HG03460 (cell line): Measurements from ENCODE around the gene GFM1.
"Not testable (repeated sequence)": the region's sequence is repeated elsewhere in the genome, so short reads cannot be mapped to it uniquely, and the experiment has no call there.

Experiments used
- ATAC-seq: cut with Tn5 transposase; IDR thresholded peaks from one replicate; pipeline ENCODE4 v1.9.1; 2021; ENCODE audit not compliant: unreplicated experiment

GFM1 gene

GRCh38 chr3:158672215-158673176, 28.2 kb downstream of the GFM1 start, which contains the start of gene LXN:
TSS of gene LXN (minus strand) at chr3:158672648. CDS start at chr3:158672478, 170 bp downstream.
- peak; percentile 99 for ATAC-seq

GRCh38 chr3:158678687-158679086, 34.4 kb downstream of the GFM1 start:
- ATAC-seq = no peak

GRCh38 chr3:158679547-158680000, 35.2 kb downstream of the GFM1 start:
- ATAC-seq = no peak

- no peak for ATAC-seq
These were observed 36.5 kb downstream of the GFM1 start for GRCh38 chr3:158680861-158681260.

DNA sequence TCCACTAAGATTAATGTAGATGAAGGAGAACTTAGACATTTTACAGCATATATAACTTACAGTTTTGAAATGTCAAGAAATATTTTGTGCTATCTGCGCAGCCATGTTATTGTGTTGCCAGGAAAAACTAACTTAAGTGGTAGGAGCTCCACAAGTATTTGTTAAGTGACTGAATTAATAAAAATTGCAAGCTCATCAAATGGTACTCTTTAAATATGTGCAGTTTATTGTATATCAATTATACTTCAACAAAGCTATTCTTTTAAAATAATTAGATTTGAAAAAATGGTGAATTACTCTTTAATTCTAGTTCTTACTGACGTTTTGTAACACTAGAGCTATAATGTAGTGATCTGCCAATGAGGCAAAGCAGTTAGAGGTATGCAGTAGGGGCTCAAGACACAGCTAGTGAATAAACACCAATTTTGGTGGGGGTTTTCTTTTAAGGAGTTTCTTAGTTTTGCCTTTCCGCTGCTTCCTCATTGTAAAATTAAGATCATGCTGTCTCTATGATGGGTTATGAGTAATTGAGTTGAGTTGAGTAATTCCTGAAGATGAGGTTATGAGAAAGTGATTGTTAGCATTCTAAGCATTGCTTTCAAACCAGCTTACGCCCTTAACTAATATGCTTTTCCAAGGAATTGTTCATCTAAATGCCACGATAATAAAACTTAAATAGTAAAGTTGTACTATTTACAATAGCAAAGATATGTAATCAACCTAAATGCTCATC, 39.1 kb downstream of the GFM1 start:
- ATAC-seq = no peak

- no peak for ATAC-seq
These were observed 40.8 kb downstream of the GFM1 start for GRCh38 chr3:158685159-158685558.

GRCh38 chr3:158693866-158694456, 49.6 kb downstream of the GFM1 start:
- not testable (repeated sequence) for ATAC-seq

DNA sequence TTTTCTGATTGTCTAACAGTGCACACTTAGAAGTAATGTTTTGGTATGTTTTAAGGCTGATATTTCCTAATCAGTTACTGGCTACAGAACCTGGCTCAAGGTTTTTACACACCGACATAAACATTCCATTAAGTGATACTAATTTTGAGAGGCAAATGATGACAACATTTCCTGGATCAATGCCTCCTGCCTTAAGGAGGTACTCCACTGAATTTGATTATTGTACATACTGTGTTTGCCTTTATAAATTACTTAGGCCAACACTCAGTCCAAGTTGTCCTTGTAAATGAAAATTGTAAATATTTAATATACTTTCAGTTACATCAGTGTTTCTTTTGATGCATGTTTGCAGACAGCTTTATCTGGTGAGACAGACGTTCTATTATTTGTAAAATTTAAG, 52.3 kb downstream of the GFM1 start:
- ATAC-seq = no peak

DNA sequence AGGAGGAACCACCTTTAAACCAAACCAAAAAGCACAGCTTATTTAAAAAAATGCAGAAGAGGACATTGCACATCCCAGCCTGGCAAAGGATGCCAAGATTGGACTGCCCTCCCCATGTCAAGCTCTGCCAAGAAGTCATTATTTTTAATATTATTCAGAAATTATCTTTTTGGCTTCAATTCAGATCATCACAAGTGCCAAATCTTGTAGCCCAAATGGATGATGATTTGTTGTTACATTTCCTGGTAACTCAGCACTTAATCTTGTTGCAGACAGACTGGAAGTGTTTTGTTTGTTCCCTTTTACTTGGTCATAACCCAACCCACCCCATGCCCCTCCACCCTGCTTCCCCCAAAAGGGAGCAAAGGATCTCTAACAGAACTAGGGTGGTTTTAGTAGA, 56.2 kb downstream of the GFM1 start:
- ATAC-seq = no peak

DNA sequence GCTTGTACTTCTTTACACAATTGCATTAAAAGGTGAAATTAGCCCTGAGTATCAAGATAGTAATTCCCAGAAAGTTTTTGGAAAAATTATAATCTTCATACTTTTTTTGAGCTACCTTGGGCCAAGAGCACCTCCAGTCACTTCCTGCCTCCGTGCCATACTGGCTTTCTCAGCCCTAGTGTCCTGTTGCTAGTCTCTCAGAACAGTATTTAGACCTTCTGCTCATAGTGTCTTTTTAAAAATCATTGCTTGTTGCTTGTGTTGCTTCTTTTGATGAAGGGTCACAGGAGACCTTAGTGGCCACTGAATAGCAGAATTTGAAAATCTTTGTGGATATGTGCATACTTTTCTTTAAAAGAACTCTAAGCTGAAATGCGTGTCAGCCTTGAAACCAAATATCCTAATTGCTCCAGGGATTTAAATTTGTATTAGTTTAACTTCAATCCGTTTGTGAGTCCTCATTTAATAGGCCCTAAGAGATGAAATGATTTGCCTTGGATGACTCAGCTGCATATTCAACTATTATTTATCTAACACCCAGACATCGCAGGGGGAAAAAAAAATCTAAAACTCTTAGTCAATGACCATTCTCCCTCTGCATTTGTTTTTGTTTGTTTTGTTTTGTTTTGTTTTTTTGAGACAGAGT, 57.2 kb downstream of the GFM1 start:
- ATAC-seq = no peak

GRCh38 chr3:158702815-158703481, 58.6 kb downstream of the GFM1 start:
- ATAC-seq = no peak

DNA sequence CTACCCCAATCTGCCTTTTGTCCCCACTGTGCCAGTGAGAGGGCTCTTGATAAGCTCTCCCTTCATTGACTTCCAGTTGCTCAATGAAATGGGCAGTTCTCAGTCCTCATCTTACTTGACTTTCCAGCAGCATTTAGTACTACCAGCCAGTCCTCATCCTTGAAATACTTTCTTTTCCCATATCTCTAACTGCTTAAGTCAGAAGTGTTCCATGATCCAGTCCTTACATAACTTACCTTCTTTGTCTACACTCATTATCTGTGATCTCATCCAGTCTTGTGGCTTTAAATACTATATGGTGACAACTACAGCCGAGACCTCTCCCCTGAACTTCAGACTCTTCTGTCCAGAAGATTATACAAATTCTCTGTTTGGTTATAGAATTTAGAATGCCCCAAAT, 59.2 kb downstream of the GFM1 start:
- no peak for ATAC-seq

- no peak for ATAC-seq
These were observed 65.3 kb downstream of the GFM1 start for GRCh38 chr3:158709666-158710083.

DNA sequence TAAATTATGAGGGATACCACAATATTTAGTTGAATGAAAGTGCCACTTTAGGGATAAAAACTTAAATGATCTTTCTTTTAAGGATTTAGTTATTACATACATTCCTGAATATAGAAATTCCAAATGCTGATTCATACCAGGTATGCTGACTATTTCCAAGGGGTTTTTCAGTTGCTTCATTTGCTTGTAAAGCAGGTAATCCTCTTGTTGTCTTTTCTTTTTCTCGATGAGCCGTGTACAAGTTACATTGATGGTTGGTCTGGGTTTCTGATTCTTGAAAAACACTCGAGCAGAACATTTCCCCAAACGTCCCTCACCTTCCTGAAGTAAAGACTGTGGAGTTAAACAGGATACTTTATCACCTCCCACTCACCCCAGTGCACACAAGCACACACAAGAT, 66.3 kb downstream of the GFM1 start:
- ATAC-seq = no peak

GRCh38 chr3:158711886-158712285, 67.6 kb downstream of the GFM1 start:
- no peak for ATAC-seq

DNA sequence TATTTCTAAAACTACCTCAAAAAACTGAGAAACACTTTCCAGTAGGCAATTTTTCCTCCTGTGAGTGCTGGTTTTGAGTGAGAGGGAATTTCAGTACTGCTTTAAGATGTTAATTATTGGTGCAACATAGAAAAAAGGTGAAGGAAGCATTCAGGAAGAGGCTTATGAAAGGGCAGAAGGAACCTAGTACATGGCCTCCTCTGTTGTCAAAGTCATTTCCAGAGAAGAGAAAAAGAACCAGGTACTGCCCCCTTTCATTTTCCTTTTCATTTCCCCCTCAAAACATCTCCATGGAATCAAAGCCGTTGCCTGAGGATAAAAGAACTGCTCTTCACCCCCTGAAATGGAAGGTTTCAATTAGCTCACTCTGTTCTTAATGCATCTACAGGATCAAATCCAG, 68.1 kb downstream of the GFM1 start:
- no peak for ATAC-seq

GRCh38 chr3:158713094-158713499, 68.8 kb downstream of the GFM1 start:
- ATAC-seq = no peak

DNA sequence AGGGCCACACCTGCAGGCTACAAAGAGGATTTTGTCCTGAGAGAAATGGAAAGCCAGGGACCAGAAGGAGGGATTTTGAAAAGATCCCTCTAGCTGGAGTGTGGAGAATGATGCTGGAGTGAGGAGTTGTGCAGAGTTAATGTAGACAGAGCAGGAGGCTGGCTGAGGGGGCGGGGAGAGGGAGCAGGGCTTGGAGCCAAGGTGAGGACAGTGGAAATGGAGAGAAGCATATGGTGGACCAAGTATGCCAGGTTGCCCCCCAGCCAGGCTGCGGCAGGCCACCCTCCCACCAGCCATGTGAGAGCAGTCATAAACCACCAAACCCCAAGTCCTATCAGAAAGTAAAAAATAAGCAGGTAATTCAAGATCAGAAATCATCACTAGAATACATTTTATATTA, 73.2 kb downstream of the GFM1 start:
- ATAC-seq = no peak

DNA sequence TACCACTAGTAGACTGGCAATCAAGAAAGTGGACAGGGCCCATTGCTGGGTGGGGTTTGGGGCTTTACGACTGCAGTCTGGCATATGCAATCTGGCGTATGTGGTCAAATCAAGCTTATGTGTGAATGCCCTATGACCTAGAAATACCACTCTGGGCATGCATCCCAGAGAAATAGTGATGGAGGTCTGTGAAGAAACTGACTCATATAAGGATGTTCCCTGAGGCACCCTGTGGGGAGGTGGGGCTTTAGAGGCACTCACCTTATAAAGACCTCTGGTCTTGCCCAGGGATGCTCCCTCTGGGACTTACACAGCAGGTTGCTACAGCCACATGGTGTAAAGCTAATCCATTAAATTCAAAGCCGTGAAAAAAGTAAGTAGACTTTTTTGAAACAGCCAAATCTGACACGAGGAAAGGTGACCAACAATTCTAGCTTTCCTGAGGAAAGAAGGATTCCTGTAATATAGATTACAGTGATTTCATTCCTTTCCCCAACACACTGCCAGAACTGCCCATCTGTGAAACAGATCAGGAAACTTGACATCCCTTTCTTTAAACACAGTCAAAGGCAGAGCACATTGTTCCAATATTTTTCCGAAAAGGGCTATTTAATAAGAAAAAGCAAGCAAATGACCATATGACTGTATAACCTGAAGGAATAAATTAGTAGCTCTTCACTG, 74.3 kb downstream of the GFM1 start:
- ATAC-seq = no peak

DNA sequence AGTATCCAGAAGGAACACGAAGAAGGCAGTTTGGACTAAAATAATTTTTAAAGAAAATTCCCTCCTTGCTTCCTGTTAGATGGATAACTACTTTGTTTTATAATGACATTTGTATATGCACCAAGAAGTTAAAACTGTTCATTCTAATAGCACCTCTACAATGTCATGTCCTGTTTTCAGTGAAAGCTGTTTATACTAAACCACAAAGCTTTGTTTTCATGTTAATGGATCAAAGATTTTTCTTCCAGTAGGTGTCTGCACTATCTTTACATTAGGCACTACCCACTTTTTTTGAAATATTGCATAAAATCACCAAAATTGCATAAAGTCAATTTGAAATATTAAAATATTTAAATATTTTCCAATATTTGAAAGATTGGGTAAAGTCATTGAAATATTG, 77.8 kb downstream of the GFM1 start:
- ATAC-seq = no peak
